ENCODE measurements around the gene FAM107B. TPM values are rescaled to one million over a fixed set of nuclear protein-coding genes. Genes with fewer than 3 reads are reported as not detected.
"Not testable (repeated sequence)": the region's sequence is repeated elsewhere in the genome, so short reads cannot be mapped to it uniquely, and the experiment has no call there.

The FAM107B gene
- total RNA-seq: 13.6 TPM

DNA sequence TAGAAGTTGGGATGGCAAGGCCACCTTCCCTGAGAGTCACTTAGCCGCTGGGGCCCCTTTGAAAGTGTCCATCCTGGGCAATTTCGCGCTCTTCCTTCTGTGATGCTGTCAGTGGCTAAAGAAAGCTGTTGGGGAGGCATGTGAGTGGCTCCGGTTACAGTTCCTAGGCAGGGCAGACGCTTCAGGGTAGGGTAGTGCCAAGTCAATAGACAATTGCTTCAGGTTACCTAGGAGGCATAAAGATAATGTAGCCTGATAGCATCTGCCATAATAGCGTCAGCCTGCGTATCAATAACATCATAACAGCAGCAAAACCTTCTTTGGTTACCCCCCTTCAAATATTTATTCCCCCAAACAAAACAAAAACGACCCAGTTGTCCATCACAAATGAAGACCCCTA lies at the start of gene FAM107B:
FAM107B (minus strand) TSS at position 101 of the 400 bp plus-strand sequence. CDS start 234 bp downstream, outside the sequence.
- H3K4me1 ChIP-seq (ENCODE audit: control insufficient read depth in 3 of 3, insufficient read depth in 3 of 3, low read length in 3 of 3): no peaks in the 10 kb centered on the region
- H3K27me3 ChIP-seq (ENCODE audit: control insufficient read depth in 3 of 3, insufficient read depth in 3 of 3, low read length in 3 of 3): no peaks in the 10 kb centered on the region
- H3K9me3 ChIP-seq (ENCODE audit: control insufficient read depth in 3 of 3, low read length in 3 of 3): no peaks in the 10 kb centered on the region
- no peak within 1 kb of the TSS for H3K27ac ChIP-seq (ENCODE audit: low read depth, low read length)
- no peak within 1 kb of the TSS for H3K9ac ChIP-seq (ENCODE audit: low read depth in 1 of 3, low read length in 3 of 3)
- H3K36me3 ChIP-seq (ENCODE audit: control insufficient read depth in 3 of 3, insufficient read depth in 3 of 3, low read length in 3 of 3): no peaks in the 10 kb centered on the region
- H3K4me3 ChIP-seq (ENCODE audit: low read length in 3 of 3): no peak within 1 kb of the TSS

- Histone ChIP-seq H3K27me3 (ENCODE audit: control insufficient read depth in 3 of 3, insufficient read depth in 3 of 3, low read length in 3 of 3) (no peaks in the 10 kb centered on the region), H3K36me3 (ENCODE audit: control insufficient read depth in 3 of 3, insufficient read depth in 3 of 3, low read length in 3 of 3) (peaks cover 0 to 7% (median 3%) of the 10 kb centered on the region in 3 donors), H3K27ac (ENCODE audit: low read depth, low read length) (no peak overlapping the region), H3K4me3 (ENCODE audit: low read length in 3 of 3) (no peak overlapping the region), H3K4me1 (ENCODE audit: control insufficient read depth in 3 of 3, insufficient read depth in 3 of 3, low read length in 3 of 3) (no peaks in the 10 kb centered on the region), H3K9me3 (ENCODE audit: control insufficient read depth in 3 of 3, low read length in 3 of 3) (no peaks in the 10 kb centered on the region), H3K9ac (ENCODE audit: low read depth in 1 of 3, low read length in 3 of 3) (no peak overlapping the region)
Measured at GRCh38 chr10:14823966-14824365, 49.3 kb upstream of the FAM107B start.

GRCh38 chr10:14822879-14823755 lies 48.4 kb upstream of the FAM107B start:
- no peaks in the 10 kb centered on the region for H3K9me3 ChIP-seq (ENCODE audit: control insufficient read depth in 3 of 3, low read length in 3 of 3)
- H3K4me1 ChIP-seq (ENCODE audit: control insufficient read depth in 3 of 3, insufficient read depth in 3 of 3, low read length in 3 of 3): no peaks in the 10 kb centered on the region
- H3K27ac ChIP-seq (ENCODE audit: low read depth, low read length): no peak overlapping the region
- no peak overlapping the region for H3K9ac ChIP-seq (ENCODE audit: low read depth in 1 of 3, low read length in 3 of 3)
- no peaks in the 10 kb centered on the region for H3K27me3 ChIP-seq (ENCODE audit: control insufficient read depth in 3 of 3, insufficient read depth in 3 of 3, low read length in 3 of 3)
- no peak overlapping the region for H3K4me3 ChIP-seq (ENCODE audit: low read length in 3 of 3)
- H3K36me3 ChIP-seq (ENCODE audit: control insufficient read depth in 3 of 3, insufficient read depth in 3 of 3, low read length in 3 of 3): peaks cover 0 to 7% (median 3%) of the 10 kb centered on the region in 3 donors

DNA sequence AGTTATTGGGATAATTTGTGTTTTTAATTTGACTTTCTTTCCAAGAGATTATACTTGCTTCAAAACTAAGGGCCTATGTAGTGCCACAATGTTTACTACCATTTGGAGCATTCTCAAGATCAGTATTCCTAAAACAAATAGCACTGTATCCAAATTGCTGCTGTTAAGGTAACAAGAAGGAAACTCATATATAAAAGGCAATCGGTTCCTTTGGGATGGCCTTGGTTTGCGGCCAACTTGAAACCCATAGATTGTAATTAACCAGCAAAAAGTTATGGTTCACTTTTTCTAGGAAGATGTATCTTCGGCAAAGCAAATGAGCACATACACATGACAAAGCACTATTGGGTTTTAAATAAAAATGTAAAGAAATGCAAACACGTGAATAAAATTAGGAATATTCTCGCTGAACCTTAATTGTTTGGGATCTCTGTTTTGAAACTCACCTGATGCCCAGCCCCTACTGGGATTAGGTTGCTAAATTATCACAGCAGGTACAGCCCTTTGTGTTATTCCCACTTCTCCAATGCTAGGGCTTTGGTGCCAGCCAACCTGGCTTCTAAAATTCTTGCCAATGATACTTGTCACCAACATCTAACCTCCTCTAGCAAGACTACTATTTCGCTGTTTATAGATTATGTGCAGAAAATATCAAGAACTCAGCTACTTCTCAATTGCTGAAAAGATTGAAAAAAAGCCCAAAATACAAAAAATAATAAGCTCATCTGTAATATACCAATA lies 47.1 kb upstream of the FAM107B start:
- H3K36me3 ChIP-seq (ENCODE audit: control insufficient read depth in 3 of 3, insufficient read depth in 3 of 3, low read length in 3 of 3): peaks cover 0 to 7% (median 3%) of the 10 kb centered on the region in 3 donors
- no peaks in the 10 kb centered on the region for H3K27me3 ChIP-seq (ENCODE audit: control insufficient read depth in 3 of 3, insufficient read depth in 3 of 3, low read length in 3 of 3)
- no peak overlapping the region for H3K27ac ChIP-seq (ENCODE audit: low read depth, low read length)
- H3K4me3 ChIP-seq (ENCODE audit: low read length in 3 of 3): no peak overlapping the region
- H3K4me1 ChIP-seq (ENCODE audit: control insufficient read depth in 3 of 3, insufficient read depth in 3 of 3, low read length in 3 of 3): no peaks in the 10 kb centered on the region
- no peak overlapping the region for H3K9ac ChIP-seq (ENCODE audit: low read depth in 1 of 3, low read length in 3 of 3)
- no peaks in the 10 kb centered on the region for H3K9me3 ChIP-seq (ENCODE audit: control insufficient read depth in 3 of 3, low read length in 3 of 3)

DNA sequence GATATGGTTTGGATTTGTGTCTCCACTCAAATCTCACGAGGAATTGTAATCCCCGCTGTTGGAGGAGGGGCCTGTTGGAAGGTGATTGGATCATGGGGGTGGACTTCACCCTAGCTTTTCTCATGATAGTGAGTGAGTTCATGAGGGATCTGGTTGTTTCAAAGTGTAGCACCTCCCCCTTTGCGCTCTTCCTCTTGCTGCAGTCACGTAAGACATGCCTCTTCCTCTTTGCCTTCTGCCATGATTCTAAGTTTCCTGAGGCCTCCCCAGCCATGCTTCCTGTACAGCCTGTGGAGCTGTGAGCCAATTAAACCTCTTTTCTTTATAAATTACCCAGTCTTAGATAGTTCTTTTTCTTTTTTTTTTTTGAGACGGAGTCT lies 46.1 kb upstream of the FAM107B start:
- Histone ChIP-seq H3K9ac (ENCODE audit: low read depth in 1 of 3, low read length in 3 of 3) (no peak overlapping the region), H3K27ac (ENCODE audit: low read depth, low read length) (no peak overlapping the region), H3K4me3 (ENCODE audit: low read length in 3 of 3) (no peak overlapping the region), H3K27me3 (ENCODE audit: control insufficient read depth in 3 of 3, insufficient read depth in 3 of 3, low read length in 3 of 3) (no peaks in the 10 kb centered on the region), H3K9me3 (ENCODE audit: control insufficient read depth in 3 of 3, low read length in 3 of 3) (no peaks in the 10 kb centered on the region), H3K36me3 (ENCODE audit: control insufficient read depth in 3 of 3, insufficient read depth in 3 of 3, low read length in 3 of 3) (peaks cover 0 to 7% (median 3%) of the 10 kb centered on the region in 3 donors), H3K4me1 (ENCODE audit: control insufficient read depth in 3 of 3, insufficient read depth in 3 of 3, low read length in 3 of 3) (no peaks in the 10 kb centered on the region)

GRCh38 chr10:14820010-14820774 lies 45.5 kb upstream of the FAM107B start:
- peaks cover 0 to 4% (median 3%) of the 10 kb centered on the region in 3 donors for H3K36me3 ChIP-seq (ENCODE audit: control insufficient read depth in 3 of 3, insufficient read depth in 3 of 3, low read length in 3 of 3)
- H3K27me3 ChIP-seq (ENCODE audit: control insufficient read depth in 3 of 3, insufficient read depth in 3 of 3, low read length in 3 of 3): no peaks in the 10 kb centered on the region
- H3K4me1 ChIP-seq (ENCODE audit: control insufficient read depth in 3 of 3, insufficient read depth in 3 of 3, low read length in 3 of 3): no peaks in the 10 kb centered on the region
- no peaks in the 10 kb centered on the region for H3K9me3 ChIP-seq (ENCODE audit: control insufficient read depth in 3 of 3, low read length in 3 of 3)
- no peak overlapping the region for H3K4me3 ChIP-seq (ENCODE audit: low read length in 3 of 3)
- H3K9ac ChIP-seq (ENCODE audit: low read depth in 1 of 3, low read length in 3 of 3): no peak overlapping the region
- H3K27ac ChIP-seq (ENCODE audit: low read depth, low read length): no peak overlapping the region

GRCh38 chr10:14816717-14817116 lies 42.0 kb upstream of the FAM107B start:
- not testable (repeated sequence) for H3K4me3 ChIP-seq (ENCODE audit: low read length in 3 of 3)

DNA sequence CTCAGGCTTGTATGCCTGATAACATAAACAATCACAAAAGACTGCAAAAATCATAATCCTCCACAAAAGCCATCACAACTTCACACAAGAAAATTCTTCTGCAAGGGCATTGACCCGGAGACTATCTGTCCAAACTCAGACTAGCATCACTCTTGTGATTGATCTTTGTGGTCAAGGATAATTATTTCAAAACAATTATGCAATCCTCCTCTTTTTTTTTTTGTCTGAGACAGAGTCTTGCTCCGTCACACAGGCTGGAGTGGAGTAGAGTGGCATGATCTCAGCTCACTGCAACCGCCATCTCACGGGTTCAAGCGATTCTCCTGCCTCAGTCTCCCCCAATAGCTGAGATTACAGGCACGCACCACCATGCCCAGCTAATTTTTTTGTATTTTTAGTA lies 41.0 kb upstream of the FAM107B start:
- H3K36me3 ChIP-seq (ENCODE audit: control insufficient read depth in 3 of 3, insufficient read depth in 3 of 3, low read length in 3 of 3): no peaks in the 10 kb centered on the region
- no peak overlapping the region for H3K27ac ChIP-seq (ENCODE audit: low read depth, low read length)
- no peak overlapping the region for H3K9ac ChIP-seq (ENCODE audit: low read depth in 1 of 3, low read length in 3 of 3)
- H3K9me3 ChIP-seq (ENCODE audit: control insufficient read depth in 3 of 3, low read length in 3 of 3): no peaks in the 10 kb centered on the region
- H3K4me3 ChIP-seq (ENCODE audit: low read length in 3 of 3): no peak overlapping the region
- H3K4me1 ChIP-seq (ENCODE audit: control insufficient read depth in 3 of 3, insufficient read depth in 3 of 3, low read length in 3 of 3): no peaks in the 10 kb centered on the region
- no peaks in the 10 kb centered on the region for H3K27me3 ChIP-seq (ENCODE audit: control insufficient read depth in 3 of 3, insufficient read depth in 3 of 3, low read length in 3 of 3)

More at GRCh38 chr10:14816717-14817116, 42.0 kb upstream of the FAM107B start:
- H3K27ac ChIP-seq (ENCODE audit: low read depth, low read length); H3K4me1 ChIP-seq (ENCODE audit: control insufficient read depth in 3 of 3, insufficient read depth in 3 of 3, low read length in 3 of 3); H3K36me3 ChIP-seq (ENCODE audit: control insufficient read depth in 3 of 3, insufficient read depth in 3 of 3, low read length in 3 of 3); H3K27me3 ChIP-seq (ENCODE audit: control insufficient read depth in 3 of 3, insufficient read depth in 3 of 3, low read length in 3 of 3); H3K9me3 ChIP-seq (ENCODE audit: control insufficient read depth in 3 of 3, low read length in 3 of 3); H3K9ac ChIP-seq (ENCODE audit: low read depth in 1 of 3, low read length in 3 of 3): not testable (repeated sequence)

GRCh38 chr10:14812271-14812670 lies 37.6 kb upstream of the FAM107B start:
- Histone ChIP-seq H3K4me1 (ENCODE audit: control insufficient read depth in 3 of 3, insufficient read depth in 3 of 3, low read length in 3 of 3) (no peaks in the 10 kb centered on the region), H3K27ac (ENCODE audit: low read depth, low read length) (no peak overlapping the region), H3K36me3 (ENCODE audit: control insufficient read depth in 3 of 3, insufficient read depth in 3 of 3, low read length in 3 of 3) (no peaks in the 10 kb centered on the region), H3K9me3 (ENCODE audit: control insufficient read depth in 3 of 3, low read length in 3 of 3) (no peaks in the 10 kb centered on the region), H3K4me3 (ENCODE audit: low read length in 3 of 3) (no peak overlapping the region), H3K9ac (ENCODE audit: low read depth in 1 of 3, low read length in 3 of 3) (no peak overlapping the region), H3K27me3 (ENCODE audit: control insufficient read depth in 3 of 3, insufficient read depth in 3 of 3, low read length in 3 of 3) (no peaks in the 10 kb centered on the region)

Data from skeletal muscle tissue (tissue), 4 donors.